K562 (cell line): ENCODE results near the gene ADAP1. TPM values are rescaled to one million over a fixed set of nuclear protein-coding genes. Genes with fewer than 3 reads are reported as not detected.

Source experiments
- ATAC-seq: fragments of 200-7000 bp; cut with Tn5 transposase; 3 replicates; pipeline ENCODE4 v1.9.1; 2020; ENCODE audit warnings: moderate library complexity
- BruUV-seq: library from RNA; stranded (reverse); fragments of 400-500 nt; replicated peaks from 2 replicates; lab custom pipeline; 2021; lab: Mats Ljungman, UMichigan
- CTCF ChIA-PET: fragments of 300-600 bp; formaldehyde crosslinking; extraction: SDS; loops from one replicate; lab custom pipeline; 2021; ENCODE audit warnings: low intra/inter-chr PET ratio; lab: Yijun Ruan, JAX
- POLR2A ChIA-PET: fragments of 300-600, 350-650 bp; sonication (Branson Sonifier 250); formaldehyde crosslinking; extraction: SDS; loops from one replicate; lab custom pipeline; 2021; ENCODE audit warnings: antibody characterized with exemption, inconsistent platforms; lab: Yijun Ruan, JAX
- DNase-seq, 4 experiments: peaks; one replicate each; pipeline versions ENCODE4 v3.0.0 to v3.0.0-alpha.2; 2011 to 2018; ENCODE audit warnings: low spot score in 3 of 4, mixed read lengths in 3 of 4; ENCODE audit errors: extremely low read depth in 1 of 4
- FAIRE-seq: peaks from 2 replicates; lab custom pipeline; 2011; peaks lifted over from hg19 to GRCh38; lab: Jason Lieb, UNC
- H2AFZ ChIP-seq: 2 replicates; pipeline ENCODE4 v1.6.0; 2011; ENCODE audit warnings: low read depth, low read length, control low read depth, inconsistent platforms
- H3K27ac ChIP-seq: fragments of 200-600 bp; 3 replicates; pipeline ENCODE4 v1.8.0; 2011; ENCODE audit warnings: low read depth, mild to moderate bottlenecking, control low read depth, inconsistent platforms, low read length, moderate library complexity, mixed read lengths; ENCODE audit errors: extremely low read depth
- H3K27me3 ChIP-seq, 2 experiments: fragments of 300-600 bp in 1 of 2; 2 replicates in 1 of 2; 3 replicates in 1 of 2; pipeline versions ENCODE4 v1.6.0 to v1.8.0; 2011; ENCODE audit warnings: inconsistent platforms in 2 of 2, low read length in 2 of 2, mild to moderate bottlenecking in 1 of 2, mixed read lengths in 1 of 2, moderate library complexity in 1 of 2; ENCODE audit not compliant: control insufficient read depth in 2 of 2, insufficient read depth in 2 of 2
- H3K36me3 ChIP-seq: fragments of 300-600 bp; 3 replicates; pipeline ENCODE4 v1.8.0; 2011; ENCODE audit warnings: mild to moderate bottlenecking, low read length, inconsistent platforms; ENCODE audit not compliant: control insufficient read depth, insufficient read depth
- H3K4me1 ChIP-seq, 2 experiments: fragments of 200-600 bp in 1 of 2; replicated peaks in 1 of 2; 2 replicates in 1 of 2; 3 replicates in 1 of 2; pipeline versions ENCODE4 v1.5.1 to v1.8.0; 2011; ENCODE audit warnings: inconsistent platforms in 2 of 2, low read length in 2 of 2, mild to moderate bottlenecking in 1 of 2, mixed read lengths in 1 of 2, moderate library complexity in 1 of 2; ENCODE audit not compliant: control insufficient read depth in 2 of 2, insufficient read depth in 2 of 2
- H3K4me2 ChIP-seq: 2 replicates; pipeline ENCODE4 v1.6.1; 2011; ENCODE audit warnings: low read length, control low read depth, inconsistent platforms, mixed read lengths; ENCODE audit not compliant: insufficient read depth
- H3K4me3 ChIP-seq: fragments of 200-600 bp; sonication (generic), shearing (Covaris generic); 2 replicates; pipeline ENCODE4 v1.5.1; 2016; ENCODE audit warnings: control low read depth, inconsistent platforms
- H3K79me2 ChIP-seq: fragments of 200-600 bp; 3 replicates; pipeline ENCODE4 v1.8.0; 2011; ENCODE audit warnings: low read length, inconsistent platforms; ENCODE audit not compliant: control insufficient read depth, insufficient read depth
- H3K9ac ChIP-seq, 2 experiments: 2 replicates each; pipeline versions ENCODE4 v1.6.0 to v1.6.1; 2011; ENCODE audit warnings: low read depth in 2 of 2, low read length in 2 of 2, control low read depth in 1 of 2, inconsistent platforms in 1 of 2, mild to moderate bottlenecking in 1 of 2, mixed read lengths in 1 of 2; ENCODE audit not compliant: insufficient read depth in 1 of 2
- H3K9me1 ChIP-seq: one replicate; pipeline ENCODE4 v1.6.0; 2011; ENCODE audit warnings: inconsistent platforms, mild to moderate bottlenecking, low read length, moderate library complexity; ENCODE audit not compliant: control insufficient read depth, insufficient read depth
- H3K9me3 ChIP-seq: replicated peaks from 2 replicates; pipeline ENCODE4 v1.5.1; 2011; ENCODE audit warnings: low read depth, low read length, inconsistent platforms; ENCODE audit not compliant: control insufficient read depth, insufficient read depth
- H4K20me1 ChIP-seq: replicated peaks from 2 replicates; pipeline ENCODE4 v1.6.1; 2011; ENCODE audit warnings: low read length, inconsistent platforms, mixed read lengths; ENCODE audit not compliant: control insufficient read depth, insufficient read depth
- ATF2 ChIP-seq: sonication (generic); formaldehyde crosslinking; IDR thresholded peaks from 2 replicates; pipeline ENCODE4 v1.8.1; 2022; ENCODE audit warnings: missing genetic modification reagents
- CHD2 ChIP-seq: IDR thresholded peaks from 2 replicates; pipeline ENCODE4 v1.6.1; 2011; ENCODE audit warnings: low read depth, low read length
- CREBBP ChIP-seq: IDR thresholded peaks from one replicate; pipeline ENCODE4 v1.6.1; 2012; ENCODE audit warnings: low read depth, mild to moderate bottlenecking, control low read depth, inconsistent platforms, low read length
- HIVEP1 ChIP-seq: fragments of 250-450 bp; sonication (Bioruptor Pico); IDR thresholded peaks from 2 replicates; pipeline ENCODE4 v1.4.0; 2020; ENCODE audit warnings: mild to moderate bottlenecking
- JUND ChIP-seq, 2 experiments: IDR thresholded peaks; 2 replicates in 1 of 2; 3 replicates in 1 of 2; pipeline ENCODE4 v1.6.1; 2011; ENCODE audit warnings: borderline replicate concordance in 2 of 2, low read depth in 2 of 2, low read length in 2 of 2, improper control_type of control experiment in 1 of 2, missing biosample characterization in 1 of 2, missing genetic modification characterization in 1 of 2, missing genetic modification reagents in 1 of 2
- MYBL2 ChIP-seq, 2 experiments: fragments of 450-650 bp in 1 of 2; sonication (generic) in 1 of 2; formaldehyde crosslinking in 1 of 2; IDR thresholded peaks; 2 replicates each; pipeline versions ENCODE4 v1.6.1 to v1.8.1; 2017 to 2022; ENCODE audit warnings: borderline replicate concordance in 1 of 2, inconsistent platforms in 1 of 2, low read depth in 1 of 2, mild to moderate bottlenecking in 1 of 2, missing genetic modification reagents in 1 of 2, moderate library complexity in 1 of 2
- RUNX1 ChIP-seq: sonication (generic); IDR thresholded peaks from 2 replicates; pipeline ENCODE4 v1.6.1; 2016; ENCODE audit warnings: antibody characterized with exemption, low read depth
- SMARCB1 ChIP-seq: IDR thresholded peaks from 2 replicates; pipeline ENCODE4 v1.6.1; 2011; ENCODE audit warnings: improper control_type of control experiment, low read depth; ENCODE audit not compliant: insufficient read length
- ZSCAN32 ChIP-seq: fragments of 450-650 bp; formaldehyde crosslinking; IDR thresholded peaks from 2 replicates; pipeline ENCODE4 v1.4.0; 2020; ENCODE audit warnings: mild to moderate bottlenecking, moderate library complexity
- WGBS: fragments of 100-300 bp; shearing (Covaris generic); methylation state at CpG from one replicate; pipeline ENCODE4 v1.1.6; 2016; ENCODE audit warnings: low coverage, mixed read lengths; ENCODE audit not compliant: insufficient coverage; ENCODE audit errors: missing lambda C conversion rate; 5-methylcytosine and 5-hydroxymethylcytosine counted together
- in situ Hi-C: fragments of 300-500 bp; cut with MboI; formaldehyde crosslinking; loops from 4 replicates; pipeline ENCODE4 v1.15.0; 2018; ENCODE audit warnings: inconsistent platforms, mixed read lengths
- intact Hi-C: fragments of 100-400 bp; cut with micrococcal nuclease; formaldehyde crosslinking; loops from 2 replicates; pipeline ENCODE4 v1.14.2; 2022
- polyA plus RNA-seq, 8 experiments: library from polyadenylated mRNA; depleted of rRNA in 4 of 8; stranded (reverse) in 5 of 8; unstranded in 3 of 8; fragments of >200 nt; fragmentation: Nextera tagmentation in 2 of 8; fragmentation: Illumina TruSeq in 1 of 8; extraction: Ambion mirVana in 2 of 8; extraction: Trizol in 1 of 8; gene quantifications; 2 replicates each; pipeline versions ENCODE4 v1.2.1 to v1.2.3, GENCODE V29; 2011 to 2014; ENCODE audit warnings: inconsistent platforms in 1 of 8, missing spikeins in 1 of 8
- total RNA-seq, 7 experiments: library from RNA; depleted of rRNA in 6 of 7; stranded (reverse); fragments of >200 nt in 6 of 7; fragmentation: Illumina TruSeq in 2 of 7; extraction: Trizol in 2 of 7; gene quantifications; 2 replicates each; pipeline versions ENCODE4 v1.2.1 to v1.2.3, GENCODE V29; 2011 to 2021; ENCODE audit warnings: low replicate concordance in 1 of 7
- TF ChIP-seq, protein P1 (sequence below), 3 experiments: fragments of 200-800 bp in 1 of 3; sonication (Bioruptor generic) in 1 of 3; sonication (generic) in 1 of 3; formaldehyde crosslinking in 1 of 3; IDR thresholded peaks; 2 replicates each; pipeline versions ENCODE4 v1.6.1 to v1.8.0; 2016 to 2022; ENCODE audit warnings: mild to moderate bottlenecking in 2 of 3, missing compliant biosample characterization in 2 of 3, missing genetic modification characterization in 2 of 3, missing genetic modification reagents in 1 of 3

ADAP1 gene
- total and polyA plus RNA-seq, 9 of the 15 experiments (the other 6 are each of a cell fraction or from before 2014, with no cell fraction given) = 0.27 to 1.4 (median 0.52) TPM; not detected in 3

GRCh38 chr7:939843-940242, 14.6 kb downstream of the ADAP1 start:
- WGBS = 4% methylated on average over 4 of the region's 4 CpGs
- Histone ChIP-seq H3K9me3 (peaks cover 8% of the 10 kb centered on the region), H2AFZ (no peak overlapping the region), H3K4me3 (no peak overlapping the region), H3K9me1 (no peaks in the 10 kb centered on the region), H4K20me1 (no peaks in the 10 kb centered on the region), H3K79me2 (no peaks in the 10 kb centered on the region), H3K27me3 (peaks cover 0 to 12% of the 10 kb centered on the region in 2 experiments; a peak in 2 of 5 replicates), H3K9ac (no peak overlapping the region), H3K27ac (no peak overlapping the region), H3K36me3 (no peaks in the 10 kb centered on the region), H3K4me1 (peaks cover 0 to 21% of the 10 kb centered on the region in 2 experiments; a peak in 2 of 5 replicates), H3K4me2 (no peak overlapping the region)
- FAIRE-seq (no peak), ATAC-seq (no peak), DNase-seq (no peak)
- intact Hi-C loops (no loop called here), in situ Hi-C loops (no loop called here)
- POLR2A ChIA-PET = no interaction called here
- BruUV-seq = no TSS peak
- CTCF ChIA-PET = no interaction called here
- no peak for TF ChIP-seq HIVEP1 (CRISPR knock-in tag)
- TF ChIP-seq ATF2 = no peak
- TF ChIP-seq RUNX1 = no peak
- TF ChIP-seq ZSCAN32 (CRISPR knock-in tag) = no peak
- TF ChIP-seq CHD2 = no peak
- TF ChIP-seq, protein P1, sequence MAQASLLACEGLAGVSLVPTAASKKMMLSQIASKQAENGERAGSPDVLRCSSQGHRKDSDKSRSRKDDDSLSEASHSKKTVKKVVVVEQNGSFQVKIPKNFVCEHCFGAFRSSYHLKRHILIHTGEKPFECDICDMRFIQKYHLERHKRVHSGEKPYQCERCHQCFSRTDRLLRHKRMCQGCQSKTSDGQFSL (CRISPR knock-in tag; IDR thresholded peaks at IDR 0.05) = no peak
- TF ChIP-seq, protein P1 (tag; IDR thresholded peaks at IDR 0.05) = no peak
- TF ChIP-seq SMARCB1 = no peak
- no peak for TF ChIP-seq CREBBP
- no peak for TF ChIP-seq MYBL2 (IDR thresholded peaks at IDR 0.05; ENCODE audit: low read depth)
- TF ChIP-seq MYBL2 (CRISPR knock-in tag; IDR thresholded peaks at IDR 0.05; ENCODE audit: borderline replicate concordance) = no peak
- no peak for TF ChIP-seq JUND (IDR thresholded peaks at IDR 0.05; ENCODE audit: borderline replicate concordance, low read depth, low read length)
- no peak for TF ChIP-seq JUND (tag; IDR thresholded peaks at IDR 0.05; ENCODE audit: borderline replicate concordance, low read depth, low read length)
